Measurements from ENCODE around the gene UBR4.
A peak's percentile ranks its signal among the peaks of the same experiment; 100 is the strongest.

The UBR4 gene

DNA sequence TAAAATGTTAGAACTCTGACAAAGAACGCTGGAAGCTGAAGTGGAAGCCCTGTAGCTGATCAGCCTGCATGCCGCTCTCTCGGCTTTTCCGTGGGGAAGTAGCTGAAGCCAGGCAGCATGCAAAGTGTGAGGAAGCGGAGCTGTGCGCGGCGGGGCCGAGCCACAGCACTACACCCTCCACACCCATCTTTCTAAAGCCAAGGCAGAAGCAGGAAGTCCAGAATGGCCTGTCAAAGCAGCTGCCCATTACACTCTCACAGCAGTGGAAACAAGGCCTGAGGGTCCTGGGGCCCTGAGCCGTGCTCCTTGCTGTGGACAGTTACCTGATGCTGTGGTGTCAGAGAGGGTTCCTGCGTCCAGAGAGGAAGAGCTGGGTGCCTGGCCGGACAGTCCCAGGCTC lies 69.6 kb downstream of the UBR4 start:
- no peak for DNase-seq (ENCODE audit: low read depth, low spot score)

DNA sequence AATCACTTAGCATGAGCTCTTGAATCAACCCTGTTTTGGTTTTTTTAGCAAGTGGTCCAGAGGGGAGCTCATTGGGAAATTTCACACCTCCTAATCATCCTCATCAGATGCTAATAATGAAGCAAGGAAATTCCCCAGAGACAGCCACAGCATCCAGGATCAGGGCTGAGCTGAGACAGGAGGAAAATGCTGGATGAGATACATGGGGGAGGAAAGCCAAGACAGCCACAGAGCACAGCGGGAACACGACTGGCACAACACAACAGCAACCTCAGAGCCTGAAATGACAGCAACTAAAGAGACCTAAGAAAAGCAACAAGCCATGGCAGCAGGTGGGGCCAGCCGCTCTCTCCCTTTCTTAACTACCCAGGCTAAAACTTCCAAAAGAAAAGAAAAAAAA lies 70.4 kb downstream of the UBR4 start:
- no peak for DNase-seq (ENCODE audit: low read depth, low spot score)

DNA sequence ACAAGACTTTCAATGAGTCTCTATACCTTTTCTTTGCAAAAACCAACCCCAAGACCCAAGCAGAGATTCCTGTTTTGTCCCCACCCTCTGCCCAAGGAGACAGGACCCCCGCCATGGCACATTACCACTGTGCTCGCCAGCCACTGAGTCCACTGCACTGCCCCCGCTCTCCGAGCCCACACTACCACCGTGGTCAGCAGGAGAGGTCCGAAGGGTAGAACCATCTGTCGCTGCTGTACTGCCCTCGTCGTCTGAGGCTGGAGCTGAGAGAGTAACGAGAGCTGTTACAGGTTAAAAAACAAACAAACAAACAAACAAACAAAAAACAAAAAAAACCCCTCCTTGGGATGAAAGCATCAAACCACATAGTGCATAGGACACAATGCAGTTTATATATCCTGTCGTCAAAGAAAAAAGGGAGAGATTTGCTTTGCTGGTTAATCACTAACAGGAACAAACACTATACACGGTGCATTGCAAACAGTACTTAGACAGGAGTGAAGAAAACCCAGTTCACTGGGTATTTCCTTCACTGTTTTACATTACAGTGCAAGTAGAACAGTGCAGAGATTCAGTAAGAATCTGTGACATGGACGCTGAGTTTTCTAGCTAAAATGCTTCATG lies 71.0 kb downstream of the UBR4 start:
- no peak for DNase-seq (ENCODE audit: low read depth, low spot score)

DNA sequence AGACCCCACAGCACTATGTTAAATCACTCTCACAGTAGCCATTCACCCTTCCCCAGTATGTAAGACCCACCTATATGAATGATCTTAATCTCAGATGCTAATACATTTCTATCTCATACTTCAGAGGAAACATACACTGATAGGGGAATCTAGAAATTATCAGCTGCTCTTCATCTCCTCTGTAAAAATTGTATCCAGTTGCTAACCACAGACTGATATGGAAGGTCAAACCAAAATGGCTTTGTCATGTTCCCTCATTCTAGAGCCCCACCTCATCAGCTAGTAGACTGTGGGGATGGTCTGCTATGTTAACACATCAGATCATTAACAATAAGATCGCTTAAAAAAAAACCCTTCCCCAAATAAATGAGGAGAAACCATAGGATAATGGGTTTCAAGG lies 71.7 kb downstream of the UBR4 start:
- no peak for DNase-seq (ENCODE audit: low read depth, low spot score)

DNA sequence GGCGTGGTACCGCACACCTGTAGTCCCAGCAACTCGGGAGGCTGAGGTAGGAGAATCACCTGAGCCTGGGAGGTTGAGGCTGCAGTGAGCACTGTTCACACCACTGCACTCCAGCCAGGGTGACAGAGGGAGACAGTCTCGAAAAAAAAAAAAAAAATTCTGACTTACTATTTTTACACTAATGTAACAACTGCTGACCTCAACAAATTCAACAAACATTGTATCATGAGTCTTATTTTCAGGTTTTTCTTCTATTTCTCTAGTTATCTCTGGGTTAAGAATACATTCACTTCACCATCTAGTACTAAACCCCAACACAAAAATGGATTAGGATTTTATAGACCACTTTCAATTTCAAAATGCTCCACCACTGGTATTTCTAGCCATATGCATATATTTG lies 72.9 kb downstream of the UBR4 start:
- DNase-seq (ENCODE audit: low read depth, low spot score) = no peak

DNA sequence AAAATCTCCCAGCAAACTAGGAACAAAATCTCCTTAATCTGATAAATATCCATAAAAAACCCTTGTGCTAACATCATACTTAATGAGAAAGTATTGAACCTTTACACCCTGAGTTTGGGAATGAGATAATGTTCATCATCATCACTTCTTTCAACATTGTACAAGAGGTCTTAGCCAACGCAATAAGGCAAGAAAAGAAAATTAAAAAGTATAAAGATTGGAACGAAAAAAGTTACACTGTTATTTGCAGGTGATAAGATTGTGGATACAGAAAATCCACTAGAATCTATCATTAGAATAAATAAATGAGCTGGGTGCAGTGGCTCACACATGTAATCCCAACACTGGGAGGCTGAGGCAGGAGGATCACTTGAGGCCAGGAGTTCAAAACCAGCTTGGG lies 76.7 kb downstream of the UBR4 start:
- DNase-seq (ENCODE audit: low read depth, low spot score) = no peak

DNA sequence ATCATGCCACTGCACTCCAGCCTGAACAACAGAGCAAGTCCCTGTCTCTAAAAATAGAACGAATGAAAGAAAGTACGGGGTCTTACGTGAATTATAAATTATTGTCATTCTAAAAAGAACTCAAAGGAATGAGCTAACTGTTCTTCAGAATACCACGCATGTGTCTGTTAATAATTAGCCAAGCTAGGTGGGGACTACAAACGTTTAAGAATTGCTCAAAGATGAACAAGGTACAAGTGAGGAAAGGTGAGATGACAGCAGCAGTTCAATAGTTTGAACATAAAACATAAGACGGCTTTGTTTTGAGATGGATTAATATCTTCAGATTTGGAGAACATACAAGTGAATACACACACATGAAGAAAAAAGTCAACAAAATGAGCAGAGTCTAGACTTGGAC lies 79.6 kb downstream of the UBR4 start:
- DNase-seq (ENCODE audit: low read depth, low spot score) = no peak

DNA sequence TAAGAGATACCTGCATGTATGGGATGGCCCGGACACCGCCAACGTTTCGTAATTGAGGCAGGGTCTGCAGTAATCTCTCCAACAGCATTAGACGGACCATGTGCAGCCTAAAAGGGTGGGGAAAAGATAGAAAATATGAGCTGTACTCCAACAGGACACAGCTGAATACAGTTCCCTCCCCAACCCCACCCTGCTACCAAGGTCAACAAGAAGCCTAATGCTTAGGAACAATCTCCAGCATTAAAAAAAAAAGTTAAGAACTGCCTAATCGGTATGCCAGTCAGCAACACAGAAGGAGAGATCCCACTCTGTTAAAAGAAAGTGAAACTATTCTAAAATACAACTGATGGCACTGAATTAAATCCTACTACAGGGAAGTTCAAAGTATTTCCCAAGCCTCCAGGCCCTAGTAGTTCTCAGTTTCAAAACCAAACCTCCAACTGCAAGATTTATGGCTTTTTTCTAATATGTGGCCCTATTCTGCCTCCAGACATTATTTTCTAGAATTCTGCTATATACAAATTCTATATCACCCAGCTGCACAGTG lies 81.0 kb downstream of the UBR4 start:
- DNase-seq (ENCODE audit: low read depth, low spot score) = no peak

DNA sequence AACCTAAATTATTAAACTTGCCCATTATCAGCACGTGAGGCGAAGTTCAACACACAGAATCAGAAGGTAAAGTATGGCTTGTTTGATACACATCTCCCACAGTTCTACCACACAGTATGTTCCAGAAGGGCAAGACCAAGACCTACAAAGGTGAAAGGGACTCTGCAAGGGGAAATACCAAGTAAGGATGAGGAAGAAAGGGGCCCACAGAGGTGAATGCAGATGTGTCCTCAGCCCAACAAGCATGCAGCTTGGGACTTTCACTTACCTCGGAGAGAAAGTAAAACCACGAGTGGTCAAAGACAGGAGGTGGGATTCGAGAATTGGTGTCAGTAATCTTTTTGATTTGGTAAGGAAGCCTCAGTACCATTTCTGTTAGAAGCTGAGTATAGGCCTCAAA lies 85.8 kb downstream of the UBR4 start:
- no peak for DNase-seq (ENCODE audit: low read depth, low spot score)

DNA sequence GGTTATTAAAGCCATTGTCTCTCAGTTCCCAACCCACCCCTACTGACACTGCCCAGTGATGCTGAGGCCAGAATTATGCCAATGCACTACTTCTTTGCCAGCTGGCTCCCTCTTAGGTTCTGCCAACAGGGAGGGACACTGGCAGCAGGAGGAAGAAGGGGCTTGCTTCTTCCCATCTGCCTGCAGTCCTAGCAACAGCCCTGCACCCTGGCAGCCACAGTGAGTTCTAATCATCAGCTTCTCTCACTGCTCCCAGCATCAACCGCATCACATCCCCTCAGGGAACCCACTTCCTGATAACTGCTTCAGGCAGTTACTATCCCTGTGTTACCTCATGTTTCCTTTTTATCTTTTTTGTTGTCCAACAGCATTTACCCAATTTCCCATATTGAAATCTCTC lies 86.2 kb downstream of the UBR4 start:
- no peak for DNase-seq (ENCODE audit: low read depth, low spot score)

DNA sequence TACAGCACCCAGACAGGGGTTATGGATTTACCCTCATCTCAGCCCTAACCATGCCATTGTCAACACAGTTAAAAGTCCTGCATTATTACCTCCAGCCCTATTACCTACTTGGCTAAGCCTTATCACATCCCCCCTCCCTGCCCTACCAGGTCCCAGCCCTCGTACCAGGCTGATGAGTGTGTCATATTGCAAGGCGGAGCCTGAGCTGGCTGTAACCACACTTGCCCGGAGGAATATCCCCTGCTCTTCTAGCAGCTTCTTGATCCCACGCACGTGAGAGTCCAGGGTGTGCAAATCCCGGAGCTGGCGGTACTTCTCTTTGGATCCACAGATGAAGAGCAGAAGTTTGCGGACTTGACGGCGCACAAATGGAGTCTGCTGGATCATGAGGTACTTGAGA lies 87.4 kb downstream of the UBR4 start:
- DNase-seq (ENCODE audit: low read depth, low spot score) = peak; percentile 26

DNA sequence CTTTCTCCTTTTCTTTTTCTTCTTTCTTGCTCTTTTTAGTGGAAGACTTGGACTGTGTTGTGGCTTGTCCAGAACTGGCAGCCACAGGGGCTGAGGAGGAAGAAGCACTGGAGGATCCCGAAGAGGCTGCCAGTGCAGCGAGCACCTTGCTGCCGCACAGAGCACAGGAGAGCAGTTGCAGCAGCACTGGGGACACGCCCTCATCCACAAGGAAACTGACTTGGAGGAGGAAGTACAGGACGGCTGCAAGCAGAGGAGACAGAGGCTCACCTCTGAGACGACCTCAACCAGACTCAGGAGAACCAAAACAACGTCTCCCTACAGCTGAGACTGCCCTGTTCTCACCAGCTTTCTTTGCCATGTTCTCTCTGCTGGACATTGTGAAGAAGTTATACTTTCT lies 88.9 kb downstream of the UBR4 start:
- DNase-seq (ENCODE audit: low read depth, low spot score) = no peak

DNA sequence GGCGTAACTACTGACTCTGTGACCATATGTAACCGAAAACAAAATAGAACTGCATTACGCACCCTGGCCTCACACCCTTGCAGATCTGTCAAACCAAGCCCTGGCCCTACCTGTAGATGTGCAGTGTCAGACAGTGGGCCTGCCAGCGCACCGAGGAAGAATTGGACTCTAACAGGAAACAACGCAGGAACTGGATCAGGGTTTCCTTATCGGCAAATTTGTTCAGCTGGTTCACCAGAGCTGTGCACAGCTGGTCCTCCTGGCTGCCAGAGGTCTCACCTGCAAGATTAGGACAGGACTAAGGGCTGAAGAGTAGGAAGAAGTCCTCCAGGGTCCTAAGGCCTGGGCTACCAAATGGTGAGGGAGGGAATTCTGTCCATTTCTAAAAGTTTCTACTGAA lies 90.0 kb downstream of the UBR4 start:
- DNase-seq (ENCODE audit: low read depth, low spot score) = no peak

DNA sequence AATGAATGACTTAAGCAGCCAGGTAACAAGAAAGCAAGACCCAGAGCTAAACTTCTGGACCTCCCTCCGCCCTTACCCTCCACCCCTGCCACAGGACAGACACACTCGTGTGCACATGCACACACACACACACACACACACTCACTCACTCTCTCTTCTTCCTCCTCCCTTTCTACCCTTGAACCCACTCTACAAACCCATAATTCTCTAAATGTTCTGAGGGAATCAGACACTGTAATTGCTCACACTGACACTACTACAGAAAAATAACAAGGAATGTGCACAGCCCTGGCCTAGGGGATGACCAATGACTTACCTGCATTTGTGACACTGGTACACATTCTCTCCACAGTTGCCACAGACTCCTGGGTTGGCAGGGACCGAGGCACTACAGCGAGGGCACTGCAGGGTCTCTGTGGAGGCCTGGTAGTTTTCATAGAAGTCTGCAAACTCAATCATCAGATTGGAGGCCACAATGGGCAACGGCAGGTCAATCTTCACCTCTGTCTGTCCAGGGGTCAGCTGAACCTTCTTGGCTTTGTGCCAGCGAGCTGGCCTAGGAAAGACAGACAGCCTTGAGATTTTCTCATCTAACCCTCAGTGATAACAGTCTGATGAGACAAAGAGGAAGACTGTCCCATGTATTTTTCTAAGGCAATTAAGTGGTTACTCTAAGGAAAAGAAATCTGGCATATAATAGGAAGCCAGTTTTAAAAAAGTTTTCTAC lies 94.8 kb downstream of the UBR4 start:
- no peak for DNase-seq (ENCODE audit: low read depth, low spot score)

DNA sequence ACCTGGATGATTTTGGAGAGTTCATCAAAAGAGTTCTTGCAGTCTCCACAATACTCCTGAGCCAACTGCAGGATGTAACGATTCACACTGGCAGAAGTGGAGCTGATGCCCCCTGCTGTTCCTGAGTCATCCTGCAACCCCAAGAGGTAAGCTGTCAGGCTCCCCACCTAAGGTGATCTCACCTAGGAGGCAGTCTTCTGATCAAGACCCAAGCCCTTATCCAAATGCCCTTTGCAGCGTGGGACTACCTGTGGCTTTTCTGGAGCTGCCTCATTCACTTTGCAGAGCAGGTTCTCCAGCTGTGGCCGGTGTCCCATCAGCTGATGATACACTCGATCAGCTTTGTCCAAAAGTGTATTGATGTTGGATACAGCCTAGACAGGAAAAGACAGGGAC lies 96.4 kb downstream of the UBR4 start:
- peak; percentile 59 for DNase-seq (ENCODE audit: low read depth, low spot score)

DNA sequence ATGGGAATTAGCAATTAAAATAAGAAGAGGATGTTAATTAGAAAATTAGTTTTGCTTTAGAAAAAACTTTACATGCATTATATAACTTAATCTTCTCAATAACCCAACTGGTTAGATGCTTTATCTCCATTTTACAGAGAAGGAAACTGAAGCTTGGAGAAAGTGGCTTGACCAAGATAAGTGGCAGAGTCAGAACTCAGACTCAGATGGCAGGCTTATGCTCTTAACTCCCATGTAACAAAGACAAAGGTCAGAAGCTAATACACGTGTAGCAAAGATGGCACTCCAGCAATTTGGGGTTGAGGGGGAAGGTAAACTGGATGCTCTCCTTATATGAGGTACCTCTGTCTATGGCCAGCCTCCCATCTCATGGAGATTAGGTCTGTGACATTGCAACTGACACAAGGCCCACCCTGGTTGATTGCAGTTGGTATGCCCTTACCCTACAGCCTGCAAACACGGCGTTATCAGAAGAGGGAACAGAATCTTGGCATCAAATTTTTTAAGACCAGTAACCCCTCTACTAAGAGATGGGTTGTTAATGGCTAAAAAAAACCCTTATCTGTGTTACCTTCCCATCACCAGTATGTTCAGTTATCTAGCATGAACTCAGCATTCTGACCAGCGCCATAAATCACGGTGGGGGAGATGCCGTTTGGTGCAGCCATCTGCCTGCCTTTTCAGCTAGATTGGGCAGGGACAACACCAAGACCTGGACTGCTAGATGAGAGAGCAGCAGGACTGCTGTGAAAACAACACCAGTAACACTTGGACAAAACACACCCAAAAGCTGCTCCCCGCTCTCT lies 97.0 kb downstream of the UBR4 start:
- no peak for DNase-seq (ENCODE audit: low read depth, low spot score)

DNA sequence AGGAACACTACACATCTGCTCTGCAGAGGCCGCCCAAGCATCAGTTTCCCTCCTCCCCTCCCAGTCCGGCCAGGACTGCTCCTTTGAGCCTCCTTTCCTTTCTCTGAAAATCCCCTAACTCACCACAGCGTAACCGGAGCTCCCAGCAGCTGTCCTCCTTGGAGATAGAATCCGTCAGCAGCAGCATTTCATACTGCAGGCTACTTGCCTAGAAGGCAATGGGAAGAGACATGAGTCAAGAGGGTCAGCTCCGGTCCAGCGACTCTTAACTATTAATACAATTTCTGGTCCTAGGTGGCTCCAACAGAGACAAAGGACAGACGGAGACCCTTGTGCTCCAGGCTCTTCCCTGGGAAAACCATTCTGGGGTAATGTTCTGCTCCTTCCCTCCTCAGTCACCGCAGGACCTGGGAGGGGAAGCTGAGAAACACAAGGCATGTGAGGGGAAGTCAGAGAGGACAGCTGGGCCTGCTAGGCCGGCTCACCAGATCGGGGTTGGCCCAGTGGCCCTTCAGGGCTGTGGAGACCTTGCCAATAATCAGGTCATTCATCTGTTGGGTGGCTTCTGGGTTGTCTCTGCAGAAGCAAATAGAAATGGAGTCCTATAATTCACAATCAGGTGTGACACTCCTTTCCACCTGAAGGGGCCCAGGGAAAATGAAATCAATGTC lies 99.7 kb downstream of the UBR4 start:
- no peak for DNase-seq (ENCODE audit: low read depth, low spot score)

DNA sequence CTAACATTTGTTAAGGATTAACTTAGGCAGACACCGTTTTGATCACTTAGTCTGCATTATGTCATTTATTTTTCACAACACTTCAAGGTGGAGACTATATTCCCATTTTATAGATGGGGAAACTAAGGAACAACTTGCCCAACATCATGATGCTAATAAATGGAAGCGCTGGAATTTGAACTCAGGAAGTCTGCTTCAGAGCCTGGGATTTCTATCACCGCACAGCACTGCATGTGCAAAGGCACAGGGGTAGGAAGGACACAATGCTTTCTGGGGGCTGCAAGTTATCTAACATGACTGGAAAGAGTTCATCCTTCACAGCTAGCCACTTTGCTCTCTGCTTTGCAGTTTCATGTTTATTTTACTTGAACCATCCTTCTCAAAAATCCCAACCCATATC lies 100.5 kb downstream of the UBR4 start:
- no peak for DNase-seq (ENCODE audit: low read depth, low spot score)

DNA sequence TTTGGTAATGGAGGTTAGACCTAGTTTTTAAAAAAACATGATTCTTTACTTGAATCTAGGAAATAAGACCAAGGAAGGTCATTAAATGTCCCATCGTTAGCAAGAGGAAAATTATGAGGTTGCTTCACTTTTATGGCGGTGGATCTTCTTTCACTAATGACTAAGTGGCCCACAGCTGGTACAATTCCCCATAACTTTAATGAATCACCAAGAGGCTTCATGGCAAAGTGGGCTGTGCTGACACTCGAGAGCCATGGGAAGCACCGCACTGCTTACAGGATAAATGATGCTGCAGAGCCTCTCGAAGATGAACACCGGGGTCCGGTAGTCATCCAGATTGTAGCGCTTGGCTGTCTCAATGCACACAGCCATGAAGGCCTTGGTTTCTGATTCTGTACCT lies 108.8 kb downstream of the UBR4 start:
- DNase-seq (ENCODE audit: low read depth, low spot score) = no peak

DNA sequence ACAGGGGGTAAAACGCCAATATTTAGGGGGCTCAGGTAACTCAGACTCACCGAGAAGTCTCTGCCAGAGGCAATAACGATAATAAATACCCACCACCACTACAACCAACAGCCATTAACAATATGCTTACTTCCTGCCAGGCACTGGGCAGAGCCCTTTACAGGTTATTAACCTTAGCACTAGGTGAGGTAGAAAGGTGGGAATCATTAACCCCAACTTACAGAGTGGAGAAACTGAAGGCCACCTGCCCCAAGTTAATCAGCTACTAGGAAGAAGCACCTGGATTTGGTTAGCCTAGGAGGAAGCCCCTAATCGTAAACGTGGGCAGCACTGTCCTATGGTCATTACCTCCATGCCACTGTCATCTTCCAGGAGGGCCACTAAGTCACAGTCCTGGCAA lies 110.0 kb downstream of the UBR4 start:
- DNase-seq (ENCODE audit: low read depth, low spot score) = no peak

DNA sequence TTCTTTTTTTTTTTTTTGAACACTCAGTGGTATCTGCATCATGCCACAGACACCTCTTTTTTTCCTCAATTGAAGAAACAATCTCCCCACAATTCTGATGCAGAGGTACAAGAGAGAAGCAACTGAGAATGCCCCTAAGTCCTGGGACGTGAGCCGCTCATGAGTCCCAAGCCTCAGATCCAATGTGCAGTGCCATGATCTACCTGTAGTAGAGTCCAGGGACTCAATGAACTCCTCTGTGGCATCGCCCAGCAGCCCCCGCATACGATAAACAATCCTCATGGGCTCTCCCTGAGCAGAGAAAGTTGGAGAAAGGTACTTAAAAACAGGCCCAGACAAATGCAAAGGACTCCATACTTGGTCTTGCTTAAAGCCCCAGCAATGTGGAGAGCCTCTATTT lies 113.1 kb downstream of the UBR4 start:
- DNase-seq (ENCODE audit: low read depth, low spot score) = no peak

Data from astrocyte of the hippocampus (primary cell).